Skin epidermis (tissue), 12 donors: Measurements from ENCODE around the gene RAPGEF5.

Experiments
- H3K27ac ChIP-seq, 21 experiments: fragments of 200-600 bp; sonication (generic) in 11 of 21; one replicate each; pipeline ENCODE4 v1.5.0; 2020; ENCODE audit warnings: mild to moderate bottlenecking in 3 of 21, inconsistent platforms in 2 of 21, moderate library complexity in 2 of 21
- H3K4me3 ChIP-seq, 7 experiments: fragments of 200-600 bp; sonication (generic) in 2 of 7; one replicate each; pipeline ENCODE4 v1.5.0; 2020; ENCODE audit warnings: inconsistent platforms in 2 of 7, mild to moderate bottlenecking in 2 of 7, moderate library complexity in 1 of 7

RAPGEF5 gene

DNA sequence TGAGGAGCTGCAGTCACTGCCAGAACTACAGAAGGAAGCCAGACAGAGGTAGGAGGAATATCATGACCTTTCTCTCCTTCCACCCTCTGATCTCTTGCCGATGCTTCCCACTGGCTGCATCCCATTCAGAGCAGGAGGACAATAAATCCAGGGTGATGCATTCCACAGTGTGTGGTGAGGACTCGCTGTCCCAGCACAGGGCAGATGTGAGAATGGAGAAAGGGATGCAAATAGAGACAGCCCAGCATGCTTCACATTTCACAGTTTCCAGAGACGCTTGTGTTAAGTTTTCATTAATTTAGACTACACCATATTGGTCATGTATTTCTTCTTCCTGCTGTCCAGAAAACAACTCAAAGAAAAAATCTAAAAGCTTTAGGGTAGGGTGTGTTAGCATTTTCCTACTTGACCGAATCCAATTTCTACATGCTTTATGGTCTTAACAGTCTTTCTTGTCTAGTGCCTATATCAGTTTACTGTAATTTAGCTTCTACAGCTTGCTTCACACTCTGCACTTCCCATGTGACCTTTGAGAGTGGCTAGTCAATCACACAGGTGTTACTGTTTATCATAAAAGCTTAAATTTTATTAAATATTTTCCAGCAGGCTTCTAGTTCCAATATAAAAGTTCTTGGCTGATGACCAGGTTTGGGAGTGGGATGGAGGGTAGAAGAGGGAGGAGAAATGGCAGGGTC, 155.6 kb downstream of the RAPGEF5 start:
- no peak overlapping the region for H3K4me3 ChIP-seq
- no peak overlapping the region for H3K27ac ChIP-seq

GRCh38 chr7:22200777-22201176, 156.2 kb downstream of the RAPGEF5 start:
- no peak overlapping the region for H3K27ac ChIP-seq
- H3K4me3 ChIP-seq, result no peak overlapping the region

DNA sequence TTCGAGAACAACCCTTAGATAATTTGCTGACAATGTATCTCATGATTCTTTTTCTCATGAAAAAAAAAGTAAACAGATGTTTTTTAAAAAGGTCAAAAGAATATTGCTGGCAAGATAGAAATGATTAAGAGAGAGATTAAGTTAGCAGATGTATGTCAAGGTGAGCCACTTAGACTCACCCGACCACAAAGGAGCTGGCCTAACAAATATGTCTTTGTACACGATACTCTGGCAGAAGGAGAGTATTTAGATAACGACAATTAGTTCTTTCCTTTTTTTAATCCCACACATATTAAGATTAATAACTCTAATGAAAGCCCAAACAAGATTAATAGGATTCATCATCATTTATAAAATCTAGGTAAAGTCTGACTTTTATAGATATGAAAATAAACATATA, 156.7 kb downstream of the RAPGEF5 start:
- H3K27ac ChIP-seq, result no peak overlapping the region
- H3K4me3 ChIP-seq, result no peak overlapping the region

DNA sequence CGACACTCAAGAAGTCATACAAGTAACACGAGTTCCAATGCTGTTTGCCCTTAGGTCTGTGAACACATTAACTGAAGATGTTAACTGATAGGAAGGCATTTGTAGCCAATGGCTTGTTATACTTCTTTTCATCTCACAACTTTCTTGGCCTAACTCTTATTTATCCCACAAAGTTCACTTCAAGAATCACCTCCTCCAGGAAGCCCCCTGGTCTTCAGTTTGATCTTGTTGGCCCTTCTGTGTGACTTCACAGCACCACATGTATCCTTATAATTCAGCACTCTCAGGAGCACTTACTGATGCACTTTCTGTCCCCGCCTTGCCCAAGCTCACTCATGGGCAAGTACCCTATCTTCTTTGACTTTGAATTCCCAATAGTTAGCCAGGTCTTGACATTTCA, 159.6 kb downstream of the RAPGEF5 start:
- Histone ChIP-seq H3K4me3 (no peak overlapping the region), H3K27ac (no peak overlapping the region)

- Histone ChIP-seq H3K27ac (no peak overlapping the region), H3K4me3 (no peak overlapping the region)
Observed at GRCh38 chr7:22196429-22196828, 160.5 kb downstream of the RAPGEF5 start.

GRCh38 chr7:22195397-22196172, 161.4 kb downstream of the RAPGEF5 start:
- Histone ChIP-seq H3K27ac (no peak overlapping the region), H3K4me3 (no peak overlapping the region)

DNA sequence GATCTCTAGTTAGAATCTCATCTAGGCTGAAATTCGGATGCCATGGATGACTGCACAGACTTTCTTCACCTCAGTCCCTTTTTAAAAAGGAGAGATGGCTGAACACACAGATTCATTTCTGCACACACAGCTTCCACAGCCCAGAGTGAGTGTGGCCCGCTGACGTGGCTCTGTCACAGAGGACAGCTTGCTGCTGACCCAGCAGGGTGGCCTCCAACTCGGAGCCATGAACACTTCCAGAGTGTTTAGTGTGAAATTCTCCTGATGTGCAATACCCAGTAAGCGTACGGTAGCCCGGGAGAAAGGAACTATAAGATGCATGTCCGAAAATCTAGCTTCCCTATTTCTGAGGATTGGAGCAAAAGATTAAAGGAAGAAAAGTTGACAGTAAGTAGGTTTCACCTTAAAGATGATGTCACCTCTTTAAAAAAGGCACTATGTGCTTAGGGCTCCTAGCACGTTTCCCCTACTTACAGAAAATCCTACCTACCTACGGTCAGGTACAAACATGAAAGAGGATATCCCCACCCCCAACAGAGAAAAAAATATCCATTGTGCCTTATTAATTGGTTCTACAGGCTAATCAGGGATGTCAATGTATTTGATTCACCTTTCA, 162.2 kb downstream of the RAPGEF5 start:
- no peak overlapping the region for H3K4me3 ChIP-seq
- H3K27ac ChIP-seq, result no peak overlapping the region

- H3K27ac ChIP-seq, result peak overlapping the region in 2 of 21 experiments; percentile 5 to 30
- H3K4me3 ChIP-seq, result peak overlapping the region in 3 of 7 experiments; percentile 4 to 19 (median 4)
Observed at GRCh38 chr7:22193450-22193983, 163.4 kb downstream of the RAPGEF5 start.

GRCh38 chr7:22192801-22193200, 164.2 kb downstream of the RAPGEF5 start:
- H3K4me3 ChIP-seq, result peak overlapping the region in 2 of 7 experiments; percentile 4 to 19

DNA sequence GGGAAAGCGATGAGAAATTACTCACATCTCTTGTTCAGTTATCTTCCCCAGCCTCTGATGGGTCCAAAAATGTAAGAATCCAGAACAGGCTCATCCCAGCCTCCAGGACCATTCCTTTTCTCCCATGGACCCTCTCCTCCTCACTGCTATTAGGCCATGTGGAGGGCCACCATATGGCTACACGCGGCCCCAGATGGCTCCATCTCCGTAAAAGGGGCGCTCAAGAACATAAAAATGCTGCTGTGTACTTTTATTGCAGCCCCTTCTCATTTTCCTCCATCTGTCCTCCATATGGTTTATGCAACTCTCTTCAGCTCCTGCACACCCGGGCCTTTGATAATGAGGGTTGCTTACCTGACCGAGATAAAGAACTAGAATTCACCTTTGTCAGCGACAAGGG, 166.2 kb downstream of the RAPGEF5 start:
- Histone ChIP-seq H3K4me3 (no peak overlapping the region), H3K27ac (no peak overlapping the region)

More at GRCh38 chr7:22192801-22193200, 164.2 kb downstream of the RAPGEF5 start:
- peak overlapping the region in 3 of 21 experiments; percentile 5 to 30 (median 20) for H3K27ac ChIP-seq

DNA sequence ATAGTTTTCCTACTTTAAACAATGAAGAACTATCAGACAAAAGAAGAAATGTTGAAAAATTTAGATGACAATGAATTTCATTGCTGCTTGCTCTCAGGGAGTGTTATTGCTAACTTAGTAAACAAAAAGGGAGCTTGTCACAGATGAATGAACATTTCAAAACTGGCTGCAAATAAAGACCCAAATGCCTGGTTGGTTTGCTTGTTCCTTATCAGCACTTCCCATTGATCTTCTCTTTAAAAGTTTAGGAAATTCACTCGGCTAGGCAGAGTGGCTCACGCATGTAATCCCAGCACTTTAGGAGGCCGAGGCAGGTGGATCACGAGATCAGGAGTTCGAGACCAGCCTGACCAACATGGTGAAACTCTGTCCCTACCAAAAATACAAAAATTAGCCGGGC, 167.2 kb downstream of the RAPGEF5 start:
- Histone ChIP-seq H3K4me3 (no peak overlapping the region), H3K27ac (no peak overlapping the region)

DNA sequence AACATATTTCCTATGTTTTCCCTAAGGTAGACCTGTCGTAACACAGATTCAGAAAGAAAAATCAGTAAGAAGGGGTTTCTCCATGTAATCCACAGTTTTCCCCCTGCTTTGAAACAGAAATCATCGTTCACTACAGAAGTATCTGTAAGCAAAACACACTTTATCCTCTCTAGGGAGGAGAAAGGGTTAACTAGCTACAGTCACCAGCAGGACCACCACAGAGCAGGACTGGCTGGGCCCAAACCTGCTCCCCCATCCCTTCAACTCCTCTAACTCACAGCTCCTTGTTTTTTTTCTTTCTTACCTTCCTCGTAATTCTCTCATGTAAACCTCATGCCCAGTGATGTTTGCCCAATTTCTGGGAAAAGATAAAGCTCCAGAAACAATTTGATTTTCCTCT, 167.7 kb downstream of the RAPGEF5 start:
- no peak overlapping the region for H3K4me3 ChIP-seq
- no peak overlapping the region for H3K27ac ChIP-seq

- H3K27ac ChIP-seq, result no peak overlapping the region
- H3K4me3 ChIP-seq, result no peak overlapping the region
Observed at GRCh38 chr7:22187691-22188348, 169.1 kb downstream of the RAPGEF5 start.

GRCh38 chr7:22185559-22185958, 171.4 kb downstream of the RAPGEF5 start:
- Histone ChIP-seq H3K4me3 (no peak overlapping the region), H3K27ac (no peak overlapping the region)

- H3K27ac ChIP-seq, result no peak overlapping the region
- no peak overlapping the region for H3K4me3 ChIP-seq
Observed at GRCh38 chr7:22184549-22185199, 172.3 kb downstream of the RAPGEF5 start.

DNA sequence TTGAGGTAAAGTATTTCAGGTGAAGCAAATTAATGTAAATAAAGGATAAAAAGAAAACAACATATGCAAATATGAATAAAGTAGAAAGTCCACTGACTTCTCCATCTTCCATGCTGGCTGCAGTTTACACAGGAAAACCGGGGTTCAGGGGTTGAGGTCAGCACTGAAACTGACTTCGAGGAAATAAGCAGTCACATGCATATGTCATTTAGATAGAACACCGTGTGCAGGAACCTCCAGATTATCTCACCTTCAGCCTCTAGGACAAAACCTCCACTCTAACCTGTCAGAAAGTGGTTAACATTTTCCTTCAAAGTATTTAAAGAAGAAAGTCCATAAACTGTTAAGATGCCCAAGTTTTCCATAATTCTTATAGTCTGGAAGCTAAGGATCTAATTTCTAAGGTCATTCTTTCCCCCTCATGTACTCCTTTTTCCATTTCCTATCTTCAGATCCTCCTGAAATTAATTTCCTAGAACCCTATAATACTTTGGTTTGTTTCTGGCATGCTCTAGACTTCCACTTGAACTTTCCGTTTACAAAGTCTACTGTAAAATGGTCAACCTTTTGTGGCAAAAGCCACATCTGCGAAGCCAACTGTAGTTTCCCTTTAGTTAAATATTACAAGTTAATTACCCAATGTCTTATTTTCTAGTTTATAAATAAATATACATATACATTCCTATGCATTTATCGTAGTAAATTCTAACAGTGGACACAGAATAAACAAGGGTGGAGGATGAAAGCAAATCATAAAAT, 173.3 kb downstream of the RAPGEF5 start:
- Histone ChIP-seq H3K27ac (no peak overlapping the region), H3K4me3 (no peak overlapping the region)

DNA sequence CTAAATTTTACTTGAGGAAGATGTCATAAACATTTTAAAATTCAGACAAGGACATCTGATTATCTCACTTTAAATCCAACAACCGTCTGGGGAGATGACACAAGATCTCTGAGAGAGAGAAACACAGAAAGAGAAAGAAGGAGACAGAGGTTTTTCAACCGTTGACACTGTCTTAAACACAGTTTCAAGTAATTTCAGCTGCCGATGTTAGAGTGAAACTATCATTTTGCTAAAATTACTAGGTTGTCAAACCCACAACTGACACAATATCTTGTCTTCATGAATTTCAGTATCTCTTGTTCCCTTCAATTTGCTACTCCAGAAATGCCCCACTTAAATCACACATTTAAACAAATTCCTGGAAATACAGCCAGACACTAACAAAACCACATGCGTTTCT, 174.8 kb downstream of the RAPGEF5 start:
- no peak overlapping the region for H3K4me3 ChIP-seq
- peak overlapping the region in 3 of 21 experiments; percentile 11 to 43 (median 12) for H3K27ac ChIP-seq

- Histone ChIP-seq H3K4me3 (no peak overlapping the region), H3K27ac (peak overlapping the region in 3 of 21 experiments; percentile 11 to 43 (median 12))
Observed at GRCh38 chr7:22181663-22182062, 175.3 kb downstream of the RAPGEF5 start.

DNA sequence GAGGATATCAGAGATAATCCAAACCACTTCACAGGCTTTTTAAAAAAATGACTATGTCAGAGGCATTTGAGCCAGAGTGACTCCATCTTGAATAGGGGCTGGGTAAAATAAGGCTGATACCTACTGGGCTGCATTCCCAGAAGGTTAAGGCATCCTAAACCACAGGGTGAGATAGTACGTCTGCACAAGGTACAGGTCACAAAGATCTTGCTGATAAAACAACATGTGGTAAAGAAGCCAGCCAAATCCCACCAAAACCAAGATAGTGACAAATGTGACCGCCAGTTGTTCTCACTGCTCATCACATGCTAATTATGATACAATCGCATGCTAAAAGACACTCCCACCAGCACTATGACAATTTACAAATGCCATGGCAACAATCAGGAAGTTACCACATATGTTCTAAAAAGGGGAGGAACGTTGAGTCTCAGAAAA, 177.5 kb downstream of the RAPGEF5 start:
- H3K4me3 ChIP-seq, result no peak overlapping the region
- H3K27ac ChIP-seq, result no peak overlapping the region
